ENCODE data around the gene NINJ1. TPM values are rescaled to one million over a fixed set of nuclear protein-coding genes. Genes with fewer than 3 reads are reported as not detected.

Gene NINJ1
- total and polyA plus RNA-seq, 12 donors, result 35.5 to 77.1 (median 41.3) TPM

DNA sequence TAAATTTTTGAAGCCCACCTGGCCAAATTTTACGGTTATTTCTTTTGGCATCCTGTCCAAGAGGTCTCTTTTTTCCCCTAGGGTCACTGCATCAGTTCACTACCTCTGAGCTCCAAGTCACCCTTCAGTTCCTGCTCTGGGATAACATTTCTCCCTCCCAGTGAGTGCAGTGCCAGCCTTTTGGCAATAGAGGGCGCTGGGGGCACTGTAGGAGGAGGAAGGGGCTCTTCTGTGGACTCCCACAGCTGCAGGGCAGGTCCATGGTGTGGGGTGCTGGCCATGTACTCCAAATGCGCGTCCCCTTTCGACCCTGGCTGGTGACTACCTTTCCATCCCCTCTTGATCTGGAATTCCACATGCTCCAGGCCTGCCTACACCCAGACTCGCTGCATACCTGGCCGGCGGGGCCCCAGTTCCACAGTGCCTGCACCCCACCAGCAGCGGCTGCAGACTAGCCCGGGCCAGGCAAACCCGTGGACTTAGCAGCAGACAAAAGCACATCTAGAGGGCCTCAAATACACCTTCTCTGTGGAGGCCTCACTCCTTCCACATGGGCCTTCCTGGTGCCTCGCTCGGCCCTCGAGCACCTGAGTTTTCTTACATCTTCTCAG lies 20.3 kb upstream of the NINJ1 start:
- WGBS, 2 donors, result 76 to 79% methylated on average over 14 of the region's 14 CpGs
- ATAC-seq (peak in 6 of 8 donors; percentile 19 to 47 (median 36)), DNase-seq (no peak)
- TF ChIP-seq, protein P1, sequence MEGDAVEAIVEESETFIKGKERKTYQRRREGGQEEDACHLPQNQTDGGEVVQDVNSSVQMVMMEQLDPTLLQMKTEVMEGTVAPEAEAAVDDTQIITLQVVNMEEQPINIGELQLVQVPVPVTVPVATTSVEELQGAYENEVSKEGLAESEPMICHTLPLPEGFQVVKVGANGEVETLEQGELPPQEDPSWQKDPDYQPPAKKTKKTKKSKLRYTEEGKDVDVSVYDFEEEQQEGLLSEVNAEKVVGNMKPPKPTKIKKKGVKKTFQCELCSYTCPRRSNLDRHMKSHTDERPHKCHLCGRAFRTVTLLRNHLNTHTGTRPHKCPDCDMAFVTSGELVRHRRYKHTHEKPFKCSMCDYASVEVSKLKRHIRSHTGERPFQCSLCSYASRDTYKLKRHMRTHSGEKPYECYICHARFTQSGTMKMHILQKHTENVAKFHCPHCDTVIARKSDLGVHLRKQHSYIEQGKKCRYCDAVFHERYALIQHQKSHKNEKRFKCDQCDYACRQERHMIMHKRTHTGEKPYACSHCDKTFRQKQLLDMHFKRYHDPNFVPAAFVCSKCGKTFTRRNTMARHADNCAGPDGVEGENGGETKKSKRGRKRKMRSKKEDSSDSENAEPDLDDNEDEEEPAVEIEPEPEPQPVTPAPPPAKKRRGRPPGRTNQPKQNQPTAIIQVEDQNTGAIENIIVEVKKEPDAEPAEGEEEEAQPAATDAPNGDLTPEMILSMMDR (IDR thresholded peaks at IDR 0.05), result peak; percentile 26 to 68 (median 52)
- Histone ChIP-seq H3K9me3 (no peaks in the 10 kb centered on the region), H3K36me3 (no peaks in the 10 kb centered on the region), H3K27me3 (no peaks in the 10 kb centered on the region), H3K4me1 (peaks cover 0 to 5% (median 0%) of the 10 kb centered on the region in 9 donors), H3K27ac (no peak overlapping the region), H3K4me3 (no peak overlapping the region)
- intact Hi-C loops (cut with DNase I), result loop anchor here in 2 of 10 donors (10.0 kb wide), 2 partner anchors 290 to 410 kb away; no protein-coding TSS in a partner anchor

DNA sequence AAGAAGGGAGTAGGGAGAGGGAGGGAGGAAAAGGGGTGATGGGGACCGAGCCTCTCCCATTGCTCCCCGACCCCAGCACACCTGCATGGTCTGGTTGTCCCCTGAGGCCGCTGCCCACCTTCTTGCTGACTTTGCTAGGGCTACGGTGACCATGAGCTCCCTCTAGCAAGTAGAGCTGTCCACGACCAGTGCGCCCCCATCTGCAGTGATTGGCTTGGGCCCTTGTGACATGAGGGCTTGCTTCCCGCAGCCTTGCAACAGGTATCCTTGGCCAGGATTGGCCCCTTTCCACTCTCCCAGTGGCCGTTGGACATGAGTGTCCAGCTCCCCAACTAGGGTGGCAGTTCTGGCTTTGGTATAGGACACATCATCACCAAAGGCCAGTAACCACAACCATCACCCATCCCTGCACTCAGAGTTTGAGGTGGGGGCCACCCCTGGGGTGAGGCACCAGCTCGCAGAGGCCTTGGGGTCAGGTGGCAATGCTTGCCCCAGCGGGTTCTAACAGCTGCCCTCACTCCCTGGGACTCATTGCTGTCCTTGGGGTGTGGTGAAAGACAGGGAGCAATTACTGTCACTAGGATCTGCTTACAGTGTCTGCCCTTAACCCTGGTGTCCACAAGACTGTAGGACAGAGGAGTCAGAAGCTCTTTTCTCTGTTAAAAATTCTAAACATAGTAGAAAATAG lies 17.2 kb upstream of the NINJ1 start:
- Histone ChIP-seq H3K36me3 (no peaks in the 10 kb centered on the region), H3K27me3 (no peaks in the 10 kb centered on the region), H3K4me3 (no peak overlapping the region), H3K9me3 (peaks cover 0 to 5% (median 0%) of the 10 kb centered on the region in 11 donors), H3K27ac (peak overlapping the region in 1 of 10 donors; percentile 83), H3K4me1 (peaks cover 0 to 10% (median 0%) of the 10 kb centered on the region in 9 donors)
- 85 to 86% methylated on average over 10 of the region's 10 CpGs for WGBS, 2 donors
- no peak for DNase-seq
- TF ChIP-seq, protein P1 (IDR thresholded peaks at IDR 0.05), result no peak
- no peak for ATAC-seq
- intact Hi-C loops (cut with DNase I), result loop anchor here in 2 of 10 donors (10.0 kb wide), 2 partner anchors 294 to 414 kb away; no protein-coding TSS in a partner anchor

DNA sequence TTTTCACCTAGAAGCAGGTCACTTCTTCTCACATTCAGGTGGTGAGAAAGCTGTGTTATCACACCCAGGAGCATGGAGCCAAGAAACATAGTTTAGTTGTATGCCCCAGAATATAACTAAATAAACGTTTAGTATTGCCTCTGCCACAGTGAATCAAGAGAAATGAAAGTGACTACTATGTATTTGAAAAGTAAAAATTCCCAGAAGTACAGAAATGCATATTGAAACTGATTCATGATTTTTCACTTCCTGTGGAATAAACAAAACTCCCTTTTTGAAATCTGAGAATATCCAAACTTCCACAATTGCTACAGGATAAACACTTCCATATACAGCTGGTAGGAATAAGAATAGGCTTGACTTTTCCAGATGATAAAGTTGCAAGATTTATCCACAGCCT lies 15.3 kb upstream of the NINJ1 start:
- no peak for DNase-seq
- ATAC-seq, result no peak
- Histone ChIP-seq H3K4me3 (no peak overlapping the region), H3K27ac (peak overlapping the region in 1 of 10 donors; percentile 83), H3K4me1 (peaks cover 0 to 14% (median 3%) of the 10 kb centered on the region in 9 donors), H3K27me3 (no peaks in the 10 kb centered on the region), H3K36me3 (no peaks in the 10 kb centered on the region), H3K9me3 (peaks cover 0 to 5% (median 0%) of the 10 kb centered on the region in 11 donors)
- 55 to 71% methylated on average over 1 of the region's 1 CpG for WGBS, 2 donors
- intact Hi-C loops (cut with DNase I), result no loop called here
- TF ChIP-seq, protein P1 (IDR thresholded peaks at IDR 0.05), result no peak

DNA sequence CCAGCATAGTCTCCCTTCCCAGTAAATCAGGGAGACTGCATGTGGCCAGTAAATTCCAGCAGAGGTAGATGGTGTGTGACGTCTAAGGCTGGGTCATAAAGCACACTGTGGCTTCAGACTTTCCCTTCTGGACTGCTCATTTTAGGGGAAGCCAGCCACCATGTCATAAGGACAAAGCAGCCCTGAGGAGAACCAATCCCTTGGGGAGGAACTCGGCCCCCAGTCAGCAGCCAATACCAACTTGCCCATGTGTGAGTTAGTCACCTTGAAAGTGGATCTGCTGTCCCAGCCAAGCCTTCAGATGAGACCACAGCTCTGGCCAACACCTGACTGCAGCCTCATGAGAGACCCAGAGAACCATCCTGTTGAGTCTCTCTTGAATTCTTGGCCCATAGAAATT lies 14.7 kb upstream of the NINJ1 start:
- Histone ChIP-seq H3K27me3 (no peaks in the 10 kb centered on the region), H3K36me3 (no peaks in the 10 kb centered on the region), H3K4me3 (no peak overlapping the region), H3K4me1 (peaks cover 0 to 20% (median 9%) of the 10 kb centered on the region in 9 donors), H3K9me3 (peaks cover 0 to 5% (median 0%) of the 10 kb centered on the region in 11 donors), H3K27ac (peak overlapping the region in 1 of 10 donors; percentile 83)
- 88 to 94% methylated on average over 2 of the region's 2 CpGs for WGBS, 2 donors
- TF ChIP-seq, protein P1 (IDR thresholded peaks at IDR 0.05), result no peak
- no peak for ATAC-seq
- intact Hi-C loops (cut with DNase I), result no loop called here
- DNase-seq, result no peak

Measured in heart right ventricle (tissue), 16 donors.